ENCODE measurements around the gene GRIN2B.

Gene GRIN2B

GRCh38 chr12:13956060-13956590 lies 25.3 kb downstream of the GRIN2B start:
- no peak for DNase-seq

DNA sequence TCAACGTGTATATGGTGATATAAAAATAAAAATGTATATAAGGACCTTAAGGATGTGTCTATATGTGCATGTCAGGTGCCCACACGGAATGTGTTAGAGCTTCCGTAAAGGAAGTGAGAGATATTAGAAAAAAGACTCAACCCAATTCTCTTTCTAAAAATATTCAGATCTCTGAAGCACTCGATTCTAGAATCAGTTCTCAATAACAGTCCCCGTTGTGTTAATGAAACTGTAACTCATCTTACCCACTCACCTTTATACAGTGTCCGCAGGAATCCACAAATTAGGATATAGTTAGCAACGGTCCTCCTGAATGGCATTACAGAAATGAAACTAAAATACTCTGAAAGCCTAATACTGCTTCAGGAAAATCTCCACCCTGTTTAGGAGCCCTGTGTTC lies 29.3 kb downstream of the GRIN2B start:
- no peak for DNase-seq

- no peak for DNase-seq
Measured at GRCh38 chr12:13950502-13950901, 30.9 kb downstream of the GRIN2B start.

DNA sequence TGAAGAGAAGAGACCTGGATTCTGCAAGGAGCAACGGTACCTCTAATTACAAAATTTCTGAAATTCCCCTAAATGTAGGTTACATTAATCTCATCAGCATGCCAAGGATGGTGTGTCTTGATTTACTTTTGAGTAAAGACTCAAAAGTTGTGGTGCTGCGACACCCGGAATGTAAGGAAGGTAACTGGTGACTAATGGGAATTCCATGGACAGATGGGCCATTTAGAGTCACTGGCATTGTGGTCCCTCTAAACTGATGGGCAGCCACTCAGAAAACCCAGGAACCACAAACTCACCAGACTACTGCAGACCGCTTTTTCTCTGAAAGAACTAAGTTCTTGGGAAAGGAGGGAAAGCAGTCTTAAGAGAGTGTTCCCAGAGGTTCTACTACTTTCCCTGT lies 32.8 kb downstream of the GRIN2B start:
- no peak for DNase-seq

DNA sequence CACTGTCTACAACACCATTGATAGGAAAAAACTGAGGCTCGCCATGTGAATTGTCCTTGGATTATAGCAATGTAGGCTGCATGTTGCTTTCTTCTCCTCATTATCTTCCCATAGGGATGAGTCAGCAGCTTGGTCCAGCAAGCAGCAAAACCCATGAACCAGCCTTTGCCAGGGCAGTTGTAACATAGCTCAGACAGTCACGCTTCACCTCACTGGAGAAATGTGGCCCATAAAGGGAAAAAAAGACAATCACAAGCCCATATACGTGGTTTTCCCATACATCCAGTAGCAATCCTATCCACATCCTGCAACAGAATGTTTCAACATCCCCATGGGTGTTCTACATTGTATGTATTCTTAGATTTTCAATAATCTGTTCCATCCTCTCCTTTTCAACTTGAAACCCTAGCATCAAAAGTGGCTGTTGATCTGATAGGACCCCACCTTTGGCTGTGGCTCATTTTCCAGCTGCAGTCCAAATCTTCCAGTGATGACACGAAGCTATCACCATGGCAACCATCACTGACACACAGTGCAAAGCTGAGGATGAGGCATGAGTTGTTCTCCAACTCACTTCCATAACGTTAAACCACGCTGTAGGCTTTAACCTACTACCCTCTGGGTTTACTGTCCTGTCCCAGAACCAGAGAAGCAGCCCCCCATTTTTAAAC lies 34.0 kb downstream of the GRIN2B start:
- no peak for DNase-seq

DNA sequence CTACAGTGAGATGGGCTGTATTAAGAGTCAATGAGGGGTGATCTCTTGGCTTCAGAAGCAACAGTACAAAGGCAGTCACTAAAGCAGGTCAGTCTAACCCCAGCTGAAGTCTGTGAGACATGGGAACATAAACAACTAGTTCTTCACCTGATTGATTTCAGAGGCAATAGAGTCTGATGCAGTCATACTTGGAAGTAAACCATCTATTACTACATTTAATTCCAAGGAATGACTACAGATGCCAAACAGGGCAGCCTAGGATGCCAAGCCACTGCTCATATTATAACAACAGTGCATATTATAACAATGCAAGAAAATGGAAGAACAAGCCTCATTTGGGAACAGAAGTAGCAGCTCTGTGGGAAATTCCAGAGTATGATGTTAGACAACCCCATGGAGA lies 35.8 kb downstream of the GRIN2B start:
- no peak for DNase-seq

- DNase-seq, result no peak
Measured at GRCh38 chr12:13945236-13945635, 36.2 kb downstream of the GRIN2B start.

- DNase-seq, result no peak
Measured at GRCh38 chr12:13942826-13943225, 38.6 kb downstream of the GRIN2B start.

DNA sequence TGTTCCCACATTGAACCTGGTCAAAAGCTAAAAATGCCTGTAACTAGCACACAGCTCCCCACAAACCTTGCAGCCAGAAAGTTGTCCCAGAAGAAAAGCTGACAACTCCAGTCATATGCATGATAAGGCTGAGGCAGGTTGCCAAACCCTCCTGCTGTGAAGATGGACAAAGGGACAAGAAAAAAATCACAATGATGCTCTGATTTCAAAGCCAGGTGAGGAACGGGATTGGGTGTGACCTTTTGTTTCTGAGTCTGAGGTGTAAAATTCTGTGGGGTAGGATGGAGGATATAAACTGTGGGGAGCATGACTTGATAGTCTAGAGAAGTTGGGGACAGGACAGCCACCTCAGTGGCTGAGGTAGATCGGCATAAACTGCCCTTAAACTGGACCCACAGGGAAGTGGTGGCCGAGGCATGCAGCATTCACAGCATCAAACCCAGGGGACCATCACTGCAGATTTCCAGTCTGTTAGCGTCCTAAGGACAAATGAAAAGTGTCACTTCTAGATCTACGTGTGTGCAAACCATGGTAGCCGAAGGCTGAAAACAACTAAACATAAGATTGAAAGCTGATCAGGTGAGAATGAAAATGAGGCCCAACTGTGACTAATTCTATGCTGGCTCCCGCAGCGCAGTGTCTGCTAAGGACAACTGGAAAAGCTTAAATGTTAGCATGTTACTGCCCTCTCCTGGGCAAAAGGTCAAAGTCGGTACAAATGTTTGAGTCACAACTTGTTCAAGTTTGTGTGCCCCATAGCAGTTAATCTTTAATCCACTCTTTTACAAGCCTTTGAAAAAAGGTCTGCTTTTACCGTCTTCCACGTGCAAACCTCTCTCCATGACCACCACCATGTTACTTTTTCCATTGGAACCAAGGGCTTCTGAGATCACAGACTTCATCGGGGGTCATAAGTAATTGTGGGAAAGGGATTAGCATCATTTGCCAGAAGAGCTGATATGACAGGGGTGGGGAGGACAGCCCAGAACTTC lies 39.8 kb downstream of the GRIN2B start:
- DNase-seq, result peak; percentile 28 to 78

DNA sequence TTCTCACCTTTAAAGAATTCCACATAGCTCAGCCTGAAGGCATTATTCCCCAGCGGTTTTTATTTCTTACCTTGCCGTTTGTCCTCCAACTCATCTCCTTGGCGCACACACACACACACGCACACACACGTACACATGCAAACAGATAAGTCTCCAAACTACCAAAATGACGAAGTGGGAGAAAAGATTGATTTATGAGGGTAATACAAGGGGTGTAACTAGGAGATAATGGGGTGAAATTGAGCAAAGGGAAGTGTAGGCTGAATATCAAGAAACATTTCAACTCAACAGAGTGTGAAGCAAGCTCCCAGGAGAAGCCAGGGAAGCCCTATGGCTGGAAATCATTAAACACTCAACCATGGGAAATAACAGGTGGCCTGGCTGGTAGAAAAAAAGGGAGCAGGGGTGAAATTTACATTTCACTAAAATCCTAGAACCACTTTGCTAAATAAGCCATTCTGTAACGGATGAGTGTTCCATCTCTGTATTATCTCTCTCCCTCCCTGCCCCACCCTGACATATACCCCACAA lies 41.0 kb downstream of the GRIN2B start:
- DNase-seq, result no peak

DNA sequence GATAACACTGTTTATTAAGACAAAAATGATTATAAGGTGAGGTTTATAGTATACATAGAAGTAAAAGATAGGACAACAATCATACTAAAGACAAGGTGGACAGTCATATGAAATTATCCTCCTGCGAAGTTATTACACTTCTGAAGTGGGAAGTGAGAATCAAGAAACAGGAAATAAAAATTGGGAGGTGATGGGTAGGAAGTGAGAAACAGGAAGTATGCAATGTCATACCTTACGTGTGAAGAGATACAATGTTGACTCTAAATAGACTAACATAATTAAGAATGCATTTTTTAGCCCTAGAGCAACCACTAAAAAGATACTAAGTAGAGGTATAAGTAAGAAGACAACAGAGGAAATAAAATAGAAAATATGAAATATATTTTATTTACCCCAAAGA lies 43.7 kb downstream of the GRIN2B start:
- DNase-seq, result no peak

- no peak for DNase-seq
Measured at GRCh38 chr12:13935169-13935568, 46.2 kb downstream of the GRIN2B start.
